ENCODE data around the gene MAMDC2.

DNA sequence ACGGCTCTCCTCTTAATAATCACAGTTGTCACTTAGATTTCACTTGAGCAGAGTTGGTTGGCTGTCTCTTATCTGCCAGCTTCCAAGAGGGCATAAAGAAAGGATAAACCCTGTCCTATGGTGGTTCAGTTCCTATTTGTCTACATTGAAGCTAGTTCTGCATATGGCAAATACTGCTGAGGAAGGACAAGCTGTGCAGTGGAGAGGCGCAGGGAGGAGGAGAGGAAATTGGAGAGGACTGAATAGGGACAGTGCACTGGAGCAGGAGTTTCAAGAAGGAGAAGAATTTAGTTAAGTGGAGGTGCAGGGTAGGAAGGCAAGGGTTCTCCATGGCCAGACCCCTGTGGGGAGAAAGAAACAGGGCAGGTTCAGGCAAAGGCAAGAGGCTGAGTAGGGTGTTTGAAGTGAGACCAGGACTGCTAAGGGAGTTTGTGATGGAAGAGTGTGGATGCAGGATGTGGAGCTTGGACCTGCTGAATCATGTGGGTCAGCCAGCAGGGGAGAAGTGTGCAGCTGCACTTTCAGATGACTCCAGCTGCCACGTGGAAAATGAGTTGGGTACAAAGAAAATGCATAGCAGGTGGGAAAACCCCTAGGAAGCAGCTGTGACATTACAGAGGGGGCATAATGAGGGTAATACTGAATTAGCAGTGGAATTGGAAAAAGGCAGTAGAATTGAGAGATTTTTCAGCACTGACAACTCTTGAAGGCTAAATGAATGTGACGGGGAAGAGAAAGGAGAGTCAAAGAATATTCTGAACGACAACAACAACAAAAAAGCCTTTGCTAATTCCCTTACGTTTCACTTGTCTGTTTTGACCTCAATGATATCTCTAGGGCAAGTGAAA is 66.8 kb downstream of the MAMDC2 start:
- TF ChIP-seq, protein P1, sequence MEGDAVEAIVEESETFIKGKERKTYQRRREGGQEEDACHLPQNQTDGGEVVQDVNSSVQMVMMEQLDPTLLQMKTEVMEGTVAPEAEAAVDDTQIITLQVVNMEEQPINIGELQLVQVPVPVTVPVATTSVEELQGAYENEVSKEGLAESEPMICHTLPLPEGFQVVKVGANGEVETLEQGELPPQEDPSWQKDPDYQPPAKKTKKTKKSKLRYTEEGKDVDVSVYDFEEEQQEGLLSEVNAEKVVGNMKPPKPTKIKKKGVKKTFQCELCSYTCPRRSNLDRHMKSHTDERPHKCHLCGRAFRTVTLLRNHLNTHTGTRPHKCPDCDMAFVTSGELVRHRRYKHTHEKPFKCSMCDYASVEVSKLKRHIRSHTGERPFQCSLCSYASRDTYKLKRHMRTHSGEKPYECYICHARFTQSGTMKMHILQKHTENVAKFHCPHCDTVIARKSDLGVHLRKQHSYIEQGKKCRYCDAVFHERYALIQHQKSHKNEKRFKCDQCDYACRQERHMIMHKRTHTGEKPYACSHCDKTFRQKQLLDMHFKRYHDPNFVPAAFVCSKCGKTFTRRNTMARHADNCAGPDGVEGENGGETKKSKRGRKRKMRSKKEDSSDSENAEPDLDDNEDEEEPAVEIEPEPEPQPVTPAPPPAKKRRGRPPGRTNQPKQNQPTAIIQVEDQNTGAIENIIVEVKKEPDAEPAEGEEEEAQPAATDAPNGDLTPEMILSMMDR (conservative IDR thresholded peaks at IDR 0.05 in 1 of 2, IDR thresholded peaks at IDR 0.05 in 1 of 2; ENCODE audit: low read depth in 1 of 2, low read length in 2 of 2) = no peak
- TF ChIP-seq EZH2 (IDR thresholded peaks at IDR 0.05; ENCODE audit: low read length, missing control alignments) = no peak
